ENCODE measurements around the gene SARS1. TPM values are rescaled to one million over a fixed set of nuclear protein-coding genes. Genes with fewer than 3 reads are reported as not detected.
A peak's percentile ranks its signal among the peaks of the same experiment; 100 is the strongest.

The SARS1 gene
- total and polyA plus RNA-seq, 2 of the 8 experiments (the other 6 are each of a cell fraction or from before 2014, with no cell fraction given), result 83.1 to 146 TPM

DNA sequence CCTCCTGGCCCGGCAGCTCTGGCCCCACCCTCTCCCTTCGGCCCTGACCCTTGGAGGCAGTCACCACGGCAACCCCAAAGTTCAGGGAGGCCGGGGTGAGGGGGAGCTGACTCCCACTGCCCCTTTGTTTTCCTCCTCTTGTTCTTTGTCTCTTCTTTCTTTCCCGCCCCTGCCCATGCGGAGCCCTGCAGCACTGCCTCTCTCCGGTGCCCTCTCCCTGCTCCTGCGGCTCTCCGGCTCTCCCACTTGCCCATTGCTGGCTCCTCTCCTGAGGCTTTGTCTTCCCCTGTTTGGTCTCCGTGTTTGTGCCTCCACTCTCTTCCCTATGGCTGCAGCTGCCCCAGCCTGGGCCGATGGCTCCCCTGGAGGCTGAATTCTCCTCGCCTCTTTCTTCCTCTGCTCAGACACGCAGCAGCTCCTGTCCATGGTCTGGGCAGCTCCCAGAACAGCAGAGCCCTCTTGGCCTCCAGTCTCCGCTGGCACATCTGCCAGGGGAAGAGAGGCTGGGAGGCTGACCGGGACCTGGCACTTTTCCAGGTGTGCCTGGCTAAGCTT, 41.5 kb downstream of the SARS1 start (continued):
- TF ChIP-seq SP2 (IDR thresholded peaks at IDR 0.05; ENCODE audit: low read length) (no peak), RAD21 (IDR thresholded peaks at IDR 0.05 in 1 of 2, conservative IDR thresholded peaks at IDR 0.05 in 1 of 2; ENCODE audit: low read depth in 2 of 2, low read length in 2 of 2) (peak; percentile 18 to 32; a peak in 1 of 4 replicates)
